ENCODE results near the gene HSF2. TPM values are rescaled to one million over a fixed set of nuclear protein-coding genes. Genes with fewer than 3 reads are reported as not detected.

The HSF2 gene
- polyA plus RNA-seq, 2 of the 4 experiments (the other 2 are of a cell fraction), result 9.2 to 25.9 TPM

- DNase-seq (ENCODE audit: low read depth in 1 of 2, low spot score in 1 of 2), result no peak
- ChIA-PET CTCF (no interaction called here), POLR2A (no interaction called here)
- no peak overlapping the region for H3K27ac ChIP-seq
- WGBS (ENCODE audit: missing lambda C conversion rate), result 92% methylated on average over 2 of the region's 2 CpGs
- H3K4me2 ChIP-seq, result no peak overlapping the region
- no peaks in the 10 kb centered on the region for H3K9me3 ChIP-seq
- TF ChIP-seq KDM5A (IDR thresholded peaks at IDR 0.05), result no peak
- no peak for TF ChIP-seq RARB (CRISPR knock-in tag; IDR thresholded peaks at IDR 0.05)
- TF ChIP-seq HOXA7 (CRISPR knock-in tag; IDR thresholded peaks at IDR 0.05), result no peak
- TF ChIP-seq POLR2AphosphoS2 (conservative IDR thresholded peaks at IDR 0.05; ENCODE audit: low read length), result no peak
- TF ChIP-seq REST (IDR thresholded peaks at IDR 0.05), result no peak
- TF ChIP-seq ELK1 (IDR thresholded peaks at IDR 0.05; ENCODE audit: low read depth, low read length), result no peak
- no peak for TF ChIP-seq KDM1A (IDR thresholded peaks at IDR 0.05; ENCODE audit: low read depth)
- TF ChIP-seq ZFP36 (IDR thresholded peaks at IDR 0.05; ENCODE audit: borderline replicate concordance, partially characterized antibody), result no peak
- no peak for TF ChIP-seq HEYL (CRISPR knock-in tag; IDR thresholded peaks at IDR 0.05)
- TF ChIP-seq POLR2A (IDR thresholded peaks at IDR 0.05; ENCODE audit: low read length), result no peak
- no peak for TF ChIP-seq HES2 (IDR thresholded peaks at IDR 0.05)
- peaks cover 11% of the 10 kb centered on the region; the same call in 2 of the 3 replicates for H3K4me1 ChIP-seq
- FAIRE-seq, result no peak
- no peak overlapping the region for H3K4me3 ChIP-seq
- no peak for ATAC-seq
Measured at GRCh38 chr6:122404444-122404843, 5.0 kb downstream of the HSF2 start.

GRCh38 chr6:122405417-122405816 is 6.0 kb downstream of the HSF2 start:
- ATAC-seq, result peak; percentile 73 to 77; a peak in 4 of 6 replicates
- DNase-seq (ENCODE audit: low read depth in 1 of 2, low spot score in 1 of 2), result peak in 1 of 2 experiments; percentile 13
- no peak overlapping the region for H3K27ac ChIP-seq

More at GRCh38 chr6:122405417-122405816, 6.0 kb downstream of the HSF2 start:
- no peak for FAIRE-seq
- ChIA-PET CTCF (no interaction called here), POLR2A (no interaction called here)
- no peak overlapping the region for H3K4me3 ChIP-seq
- no peaks in the 10 kb centered on the region for H3K9me3 ChIP-seq
- 94% methylated on average over 1 of the region's 1 CpG for WGBS (ENCODE audit: missing lambda C conversion rate)
- H3K4me2 ChIP-seq, result no peak overlapping the region
- TF ChIP-seq SMC3 (IDR thresholded peaks at IDR 0.05), result no peak
- TF ChIP-seq EHMT2 (IDR thresholded peaks at IDR 0.05; ENCODE audit: low read depth), result no peak
- TF ChIP-seq SREBF2 (IDR thresholded peaks at IDR 0.05), result no peak
- no peak for TF ChIP-seq EP300 (IDR thresholded peaks at IDR 0.05)
- TF ChIP-seq ZSCAN20 (CRISPR knock-in tag; IDR thresholded peaks at IDR 0.05), result no peak
- TF ChIP-seq RAD21 (conservative IDR thresholded peaks at IDR 0.05 in 1 of 2, IDR thresholded peaks at IDR 0.05 in 1 of 2), result no peak
- no peak for TF ChIP-seq ELK1 (IDR thresholded peaks at IDR 0.05; ENCODE audit: low read depth, low read length)
- TF ChIP-seq POLR2A (IDR thresholded peaks at IDR 0.05; ENCODE audit: low read length), result no peak
- TF ChIP-seq CTCF (IDR thresholded peaks at IDR 0.05), result no peak
- TF ChIP-seq REST (IDR thresholded peaks at IDR 0.05), result no peak
- TF ChIP-seq MAX (IDR thresholded peaks at IDR 0.05), result no peak
- peaks cover 11% of the 10 kb centered on the region; the same call in 2 of the 3 replicates for H3K4me1 ChIP-seq
